DMS153 treated with DMSO at 0.1 percent for 48 hours (cell line): ENCODE measurements around the gene SOWAHB.
A peak's percentile ranks its signal among the peaks of the same experiment; 100 is the strongest.

Source experiments
- DNase-seq: peaks from one replicate; lab custom pipeline; 2025; ENCODE audit not compliant: unreplicated experiment; lab: John Stamatoyannopoulos, UW

The SOWAHB gene

GRCh38 chr4:76897536-76898384, at the start of gene SOWAHB:
SOWAHB (minus strand) TSS chr4:76898144; CDS start chr4:76897849, 295 bp downstream.
- peak; percentile 70 for DNase-seq

- no peak for DNase-seq
Observed at GRCh38 chr4:76947369-76947768, 49.4 kb upstream of the SOWAHB start.

GRCh38 chr4:76943790-76944189, 45.8 kb upstream of the SOWAHB start:
- no peak for DNase-seq

GRCh38 chr4:76943129-76943620, 45.2 kb upstream of the SOWAHB start:
- DNase-seq, result no peak

- no peak for DNase-seq
Observed at GRCh38 chr4:76939184-76939583, 41.2 kb upstream of the SOWAHB start.

- no peak for DNase-seq
Observed at GRCh38 chr4:76931576-76932276, 33.8 kb upstream of the SOWAHB start.

- no peak for DNase-seq
Observed at GRCh38 chr4:76931087-76931486, 33.1 kb upstream of the SOWAHB start.

GRCh38 chr4:76930685-76931084, 32.7 kb upstream of the SOWAHB start:
- DNase-seq, result no peak

- no peak for DNase-seq
Observed at GRCh38 chr4:76926841-76927240, 28.9 kb upstream of the SOWAHB start.

GRCh38 chr4:76923619-76924357, 25.8 kb upstream of the SOWAHB start:
- DNase-seq, result no peak

GRCh38 chr4:76920715-76921114, 22.8 kb upstream of the SOWAHB start:
- no peak for DNase-seq

GRCh38 chr4:76909711-76910110, 11.8 kb upstream of the SOWAHB start:
- no peak for DNase-seq

- no peak for DNase-seq
Observed at GRCh38 chr4:76905521-76905920, 7.6 kb upstream of the SOWAHB start.

- DNase-seq, result no peak
Observed at GRCh38 chr4:76904646-76905190, 6.8 kb upstream of the SOWAHB start.

- no peak for DNase-seq
Observed at GRCh38 chr4:76902233-76902890, 4.4 kb upstream of the SOWAHB start.

GRCh38 chr4:76898949-76899645, 1.2 kb upstream of the SOWAHB start:
- DNase-seq, result no peak

- DNase-seq, result no peak
Observed at GRCh38 chr4:76898385-76898692, 395 bp upstream of the SOWAHB start.

GRCh38 chr4:76896614-76897535, 1.1 kb downstream of the SOWAHB start:
- DNase-seq, result peak; percentile 33

- no peak for DNase-seq
Observed at GRCh38 chr4:76896048-76896447, 1.9 kb downstream of the SOWAHB start.
